ENCODE data around the gene DCBLD1. TPM values are rescaled to one million over a fixed set of nuclear protein-coding genes. Genes with fewer than 3 reads are reported as not detected.

The DCBLD1 gene
- total RNA-seq, 1 donor: 29.7 TPM

- peak overlapping the region; percentile 62 for H3K4me3 ChIP-seq (ENCODE audit: insufficient read depth, low read length)
- no peak for TF ChIP-seq CTCF (IDR thresholded peaks at IDR 0.05; ENCODE audit: extremely low read depth, low read depth, low read length)
- H3K27me3 ChIP-seq (ENCODE audit: insufficient read depth, low read length): no peaks in the 10 kb centered on the region
- peak overlapping the region; percentile 76 for H3K4me2 ChIP-seq (ENCODE audit: insufficient read depth, low read length)
- H3K27ac ChIP-seq (ENCODE audit: low read depth, low read length): peak overlapping the region; percentile 69
- H3K36me3 ChIP-seq (ENCODE audit: insufficient read depth, low read length): peaks cover 51% of the 10 kb centered on the region
- DNase-seq (ENCODE audit: insufficient read length, low spot score, missing footprints): peak; percentile 79
- H3K9me3 ChIP-seq (ENCODE audit: low read depth, low read length): no peaks in the 10 kb centered on the region
- peaks cover 3% of the 10 kb centered on the region for H3K79me2 ChIP-seq (ENCODE audit: insufficient read depth, low read length)
- peaks cover 39% of the 10 kb centered on the region for H3K4me1 ChIP-seq (ENCODE audit: insufficient read depth, low read length)
- peak overlapping the region; percentile 60 for H2AFZ ChIP-seq (ENCODE audit: low read length)
- no peaks in the 10 kb centered on the region for H4K20me1 ChIP-seq (ENCODE audit: insufficient read depth, low read length)
These were observed 65.5 kb downstream of the DCBLD1 start for GRCh38 chr6:117547688-117548621.

GRCh38 chr6:117548797-117549301, 66.4 kb downstream of the DCBLD1 start:
- peaks cover 42% of the 10 kb centered on the region for H3K36me3 ChIP-seq (ENCODE audit: insufficient read depth, low read length)
- peaks cover 3% of the 10 kb centered on the region for H3K79me2 ChIP-seq (ENCODE audit: insufficient read depth, low read length)
- no peaks in the 10 kb centered on the region for H4K20me1 ChIP-seq (ENCODE audit: insufficient read depth, low read length)
- H3K27me3 ChIP-seq (ENCODE audit: insufficient read depth, low read length): no peaks in the 10 kb centered on the region
- DNase-seq (ENCODE audit: insufficient read length, low spot score, missing footprints): no peak
- H3K27ac ChIP-seq (ENCODE audit: low read depth, low read length): peak overlapping the region; percentile 53
- peak overlapping the region; percentile 40 for H3K4me3 ChIP-seq (ENCODE audit: insufficient read depth, low read length)
- TF ChIP-seq CTCF (IDR thresholded peaks at IDR 0.05; ENCODE audit: extremely low read depth, low read depth, low read length): no peak
- peak overlapping the region; percentile 76 for H3K4me2 ChIP-seq (ENCODE audit: insufficient read depth, low read length)
- H3K9me3 ChIP-seq (ENCODE audit: low read depth, low read length): no peaks in the 10 kb centered on the region
- H3K4me1 ChIP-seq (ENCODE audit: insufficient read depth, low read length): peaks cover 39% of the 10 kb centered on the region
- H2AFZ ChIP-seq (ENCODE audit: low read length): no peak overlapping the region

GRCh38 chr6:117549611-117550010, 67.1 kb downstream of the DCBLD1 start:
- peak overlapping the region; percentile 76 for H3K4me2 ChIP-seq (ENCODE audit: insufficient read depth, low read length)

More at GRCh38 chr6:117549611-117550010, 67.1 kb downstream of the DCBLD1 start:
- H3K4me1 ChIP-seq (ENCODE audit: insufficient read depth, low read length): peaks cover 39% of the 10 kb centered on the region
- H3K9me3 ChIP-seq (ENCODE audit: low read depth, low read length): no peaks in the 10 kb centered on the region
- H3K4me3 ChIP-seq (ENCODE audit: insufficient read depth, low read length): no peak overlapping the region
- H3K27me3 ChIP-seq (ENCODE audit: insufficient read depth, low read length): no peaks in the 10 kb centered on the region
- no peak overlapping the region for H2AFZ ChIP-seq (ENCODE audit: low read length)
- peaks cover 3% of the 10 kb centered on the region for H3K79me2 ChIP-seq (ENCODE audit: insufficient read depth, low read length)
- H4K20me1 ChIP-seq (ENCODE audit: insufficient read depth, low read length): no peaks in the 10 kb centered on the region
- peaks cover 38% of the 10 kb centered on the region for H3K36me3 ChIP-seq (ENCODE audit: insufficient read depth, low read length)
- TF ChIP-seq CTCF (IDR thresholded peaks at IDR 0.05; ENCODE audit: extremely low read depth, low read depth, low read length): no peak
- DNase-seq (ENCODE audit: insufficient read length, low spot score, missing footprints): no peak
- H3K27ac ChIP-seq (ENCODE audit: low read depth, low read length): peak overlapping the region; percentile 53

All from osteoblast (primary cell).